Colonic mucosa (tissue), 4 donors: ENCODE data around the gene NPLOC4. TPM values are rescaled to one million over a fixed set of nuclear protein-coding genes. Genes with fewer than 3 reads are reported as not detected.
"Not testable (repeated sequence)": the region's sequence is repeated elsewhere in the genome, so short reads cannot be mapped to it uniquely, and the experiment has no call there.

Source experiments
- DNase-seq: peaks from one replicate; pipeline ENCODE4 v3.0.0-alpha.2; 2020
- H3K27ac ChIP-seq: fragments of 200-600 bp; one replicate; pipeline ENCODE4 v1.8.0; 2021
- H3K27me3 ChIP-seq: fragments of 200-600 bp; one replicate; pipeline ENCODE4 v1.8.0; 2021
- H3K36me3 ChIP-seq: fragments of 200-600 bp; one replicate; pipeline ENCODE4 v1.8.0; 2021
- H3K4me1 ChIP-seq: fragments of 200-600 bp; one replicate; pipeline ENCODE4 v1.8.0; 2021; ENCODE audit warnings: mild to moderate bottlenecking
- H3K4me3 ChIP-seq: fragments of 200-600 bp; one replicate; pipeline ENCODE4 v1.8.0; 2021
- H3K9ac ChIP-seq, 2 donors: one replicate each; pipeline ENCODE4 v1.7.0; 2013; ENCODE audit warnings: control low read depth in 2 of 2, low read depth in 2 of 2, low read length in 2 of 2
- H3K9me3 ChIP-seq: fragments of 200-600 bp; one replicate; pipeline ENCODE4 v1.8.0; 2021
- intact Hi-C: fragments of 100-400 bp; cut with DNase I; formaldehyde crosslinking; loops from one replicate; pipeline ENCODE4 v1.14.1; 2022
- total RNA-seq, 2 donors: library from RNA; stranded (reverse); fragmentation: NEBNext Ultra II Directional in 1 of 2; extraction: Animal tissue kit (Norgen Biotek cat#: 25700) in 1 of 2; gene quantifications; one replicate each; pipeline ENCODE4 v1.2.1, GENCODE V29; 2021
- TF ChIP-seq, protein P1 (sequence below): fragments of 200-600 bp; IDR thresholded peaks from one replicate; pipeline ENCODE4 v1.8.0; 2022; ENCODE audit warnings: antibody characterized with exemption, mild to moderate bottlenecking
- donor health status: healthy.
- donor health status: DM: no; HTN: no; CAD: no.
- donor health status: DM: no; HTN: no; CAD: no.

Gene NPLOC4
- total RNA-seq, 2 donors from 2014 or later: 69.8 to 74.1 TPM

DNA sequence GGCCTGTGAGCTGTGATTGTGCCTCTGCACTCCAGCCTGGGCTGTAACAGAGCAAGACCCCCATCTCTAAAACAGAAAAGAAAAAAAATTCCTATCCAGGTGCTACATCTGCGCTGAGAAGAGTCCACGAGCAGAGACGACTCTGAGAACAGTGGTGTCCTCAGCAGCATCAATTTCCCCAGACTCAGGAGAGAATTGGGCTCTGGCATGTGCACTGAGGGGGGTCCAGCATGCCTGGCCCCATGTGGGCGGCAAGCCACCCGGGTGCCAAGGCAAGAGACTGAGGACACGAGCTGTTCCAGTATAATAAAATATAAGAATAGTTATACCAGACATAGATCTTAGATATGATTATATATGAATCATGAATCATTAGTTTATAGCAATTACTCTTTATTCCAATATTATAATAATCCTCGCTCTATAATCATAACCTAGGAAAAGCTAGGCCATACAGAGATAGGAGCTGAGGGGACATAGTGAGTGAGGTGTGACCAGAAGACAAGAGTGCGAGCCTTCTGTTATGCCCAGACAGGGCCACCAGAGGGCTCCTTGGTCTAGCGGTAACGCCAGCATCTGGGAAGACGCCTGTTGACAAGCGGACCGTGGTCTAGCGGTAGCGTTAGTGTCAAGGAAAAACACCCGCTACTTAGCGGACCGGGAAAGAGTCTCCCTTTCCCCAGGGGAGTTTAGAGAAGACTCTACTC is 38.8 kb upstream of the NPLOC4 start:
- H3K27ac ChIP-seq, H3K27me3 ChIP-seq, H3K9me3 ChIP-seq, intact Hi-C loops, DNase-seq, H3K9ac ChIP-seq, H3K4me3 ChIP-seq, H3K36me3 ChIP-seq, H3K4me1 ChIP-seq: not testable (repeated sequence)
- TF ChIP-seq, protein P1, sequence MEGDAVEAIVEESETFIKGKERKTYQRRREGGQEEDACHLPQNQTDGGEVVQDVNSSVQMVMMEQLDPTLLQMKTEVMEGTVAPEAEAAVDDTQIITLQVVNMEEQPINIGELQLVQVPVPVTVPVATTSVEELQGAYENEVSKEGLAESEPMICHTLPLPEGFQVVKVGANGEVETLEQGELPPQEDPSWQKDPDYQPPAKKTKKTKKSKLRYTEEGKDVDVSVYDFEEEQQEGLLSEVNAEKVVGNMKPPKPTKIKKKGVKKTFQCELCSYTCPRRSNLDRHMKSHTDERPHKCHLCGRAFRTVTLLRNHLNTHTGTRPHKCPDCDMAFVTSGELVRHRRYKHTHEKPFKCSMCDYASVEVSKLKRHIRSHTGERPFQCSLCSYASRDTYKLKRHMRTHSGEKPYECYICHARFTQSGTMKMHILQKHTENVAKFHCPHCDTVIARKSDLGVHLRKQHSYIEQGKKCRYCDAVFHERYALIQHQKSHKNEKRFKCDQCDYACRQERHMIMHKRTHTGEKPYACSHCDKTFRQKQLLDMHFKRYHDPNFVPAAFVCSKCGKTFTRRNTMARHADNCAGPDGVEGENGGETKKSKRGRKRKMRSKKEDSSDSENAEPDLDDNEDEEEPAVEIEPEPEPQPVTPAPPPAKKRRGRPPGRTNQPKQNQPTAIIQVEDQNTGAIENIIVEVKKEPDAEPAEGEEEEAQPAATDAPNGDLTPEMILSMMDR: peak; percentile 60

DNA sequence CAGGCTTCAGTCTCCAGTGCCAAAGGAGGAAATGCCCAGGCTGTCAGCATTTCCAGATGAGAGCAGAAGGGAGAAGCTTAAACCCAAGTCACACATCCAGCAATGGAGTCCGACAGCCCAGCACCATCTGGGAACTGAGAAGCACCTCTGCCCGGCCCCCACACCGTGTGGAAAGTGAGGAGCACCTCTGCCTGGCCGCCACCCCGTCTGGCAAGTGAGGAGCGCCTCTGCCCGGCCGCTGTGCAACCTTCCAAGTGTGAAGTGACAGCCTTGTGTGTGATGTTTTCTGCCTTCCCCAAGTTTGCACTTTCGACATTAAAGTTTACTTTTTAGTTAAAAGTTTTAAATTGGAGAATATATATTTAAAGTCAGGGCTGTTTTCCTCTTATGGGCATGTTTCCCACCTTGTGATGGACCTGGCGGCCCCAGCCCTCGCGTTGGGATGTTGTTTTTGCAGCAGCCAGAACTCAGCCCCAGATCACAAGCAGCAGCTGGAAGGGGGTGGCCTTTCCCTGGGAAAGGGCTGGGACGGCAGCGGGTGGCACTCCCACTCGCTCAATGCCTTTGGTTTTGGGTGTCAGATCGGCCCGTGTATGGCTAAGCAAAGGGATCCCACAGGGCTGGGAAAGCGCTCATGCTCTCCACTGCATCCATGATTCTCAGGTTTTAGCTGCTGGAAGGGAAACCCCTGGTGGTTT is 36.8 kb upstream of the NPLOC4 start:
- no peak for DNase-seq
- no peak overlapping the region for H3K4me3 ChIP-seq
- no peak overlapping the region for H3K9ac ChIP-seq
- intact Hi-C loops: no loop called here
- no peaks in the 10 kb centered on the region for H3K4me1 ChIP-seq
- H3K27me3 ChIP-seq: no peaks in the 10 kb centered on the region
- H3K9me3 ChIP-seq: no peaks in the 10 kb centered on the region
- no peak overlapping the region for H3K27ac ChIP-seq
- peaks cover 5% of the 10 kb centered on the region for H3K36me3 ChIP-seq
- TF ChIP-seq, protein P1: no peak

DNA sequence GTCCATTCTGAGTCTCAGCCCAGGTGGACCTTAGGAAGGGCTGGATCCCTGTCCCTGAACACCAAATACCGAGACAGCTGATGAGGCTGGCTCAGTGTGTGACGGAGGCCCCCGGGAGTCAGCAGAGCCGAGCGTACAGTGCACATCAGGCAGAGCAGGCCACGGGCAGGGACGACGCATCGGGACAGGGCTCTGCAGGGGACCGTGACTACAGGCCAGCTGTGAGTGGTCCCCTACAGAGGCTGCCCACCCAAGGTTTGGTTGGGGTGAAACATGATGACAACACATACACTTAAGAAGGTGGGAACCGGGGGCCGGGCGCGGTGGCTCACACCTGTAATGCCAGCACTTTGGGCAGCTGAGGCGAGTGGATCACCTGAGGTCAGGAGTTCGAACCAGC is 36.0 kb upstream of the NPLOC4 start:
- Histone ChIP-seq H3K27ac (no peak overlapping the region), H3K4me3 (no peak overlapping the region), H3K4me1 (peaks cover 5% of the 10 kb centered on the region), H3K9ac (no peak overlapping the region), H3K36me3 (peaks cover 5% of the 10 kb centered on the region), H3K9me3 (no peaks in the 10 kb centered on the region), H3K27me3 (no peaks in the 10 kb centered on the region)
- TF ChIP-seq, protein P1: no peak
- DNase-seq: no peak
- intact Hi-C loops: no loop called here

DNA sequence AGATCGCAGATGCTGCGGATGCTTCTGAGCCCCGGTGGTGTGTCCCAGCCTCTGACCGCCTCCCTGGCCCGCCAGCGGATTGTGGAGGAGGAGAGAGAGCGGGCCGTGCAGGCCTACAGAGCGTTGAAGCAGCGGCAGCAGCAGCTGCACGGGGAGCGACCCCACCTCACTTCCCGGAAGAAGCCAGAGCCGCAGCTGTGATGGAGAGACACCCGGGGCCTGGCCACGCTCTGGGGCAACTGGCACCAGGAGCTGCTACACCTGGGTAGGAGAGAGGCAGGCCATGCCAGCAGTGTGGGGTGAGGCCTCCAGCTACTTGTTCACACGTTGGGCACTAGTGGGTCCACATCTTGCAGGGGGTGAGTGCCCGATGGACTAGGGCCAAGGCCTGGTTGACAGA is 35.6 kb upstream of the NPLOC4 start:
- intact Hi-C loops: no loop called here
- peaks cover 5% of the 10 kb centered on the region for H3K36me3 ChIP-seq
- no peak overlapping the region for H3K9ac ChIP-seq
- H3K4me1 ChIP-seq: peaks cover 9% of the 10 kb centered on the region
- TF ChIP-seq, protein P1: no peak
- no peak overlapping the region for H3K27ac ChIP-seq
- H3K4me3 ChIP-seq: no peak overlapping the region
- no peaks in the 10 kb centered on the region for H3K9me3 ChIP-seq
- no peak for DNase-seq
- no peaks in the 10 kb centered on the region for H3K27me3 ChIP-seq

DNA sequence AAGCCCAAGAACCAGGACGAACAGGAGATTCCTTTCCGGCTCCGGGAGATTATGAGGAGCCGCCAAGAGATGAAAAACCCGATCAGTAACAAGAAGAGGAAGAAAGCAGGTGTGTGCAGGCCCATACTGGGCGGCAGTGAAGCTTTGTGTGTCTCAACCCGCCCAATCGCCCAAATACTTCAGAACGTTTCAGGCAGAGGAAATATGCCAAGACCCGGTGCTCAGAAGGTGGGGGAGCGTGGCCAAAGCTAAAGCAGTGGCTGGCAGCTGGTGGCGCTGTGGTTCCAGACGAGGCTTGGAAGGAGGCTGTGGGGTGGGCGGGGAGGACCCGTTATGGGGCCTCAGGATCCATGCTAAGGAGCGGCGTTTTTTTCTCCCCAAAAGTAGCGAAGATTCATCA is 30.8 kb upstream of the NPLOC4 start:
- Histone ChIP-seq H3K36me3 (peaks cover 5% of the 10 kb centered on the region), H3K4me3 (no peak overlapping the region), H3K9me3 (no peaks in the 10 kb centered on the region), H3K27me3 (no peaks in the 10 kb centered on the region), H3K9ac (no peak overlapping the region), H3K27ac (no peak overlapping the region), H3K4me1 (peaks cover 16% of the 10 kb centered on the region)
- intact Hi-C loops: no loop called here
- TF ChIP-seq, protein P1: no peak
- DNase-seq: no peak
